Measurements from ENCODE around the gene ARRDC4.

The ARRDC4 gene

DNA sequence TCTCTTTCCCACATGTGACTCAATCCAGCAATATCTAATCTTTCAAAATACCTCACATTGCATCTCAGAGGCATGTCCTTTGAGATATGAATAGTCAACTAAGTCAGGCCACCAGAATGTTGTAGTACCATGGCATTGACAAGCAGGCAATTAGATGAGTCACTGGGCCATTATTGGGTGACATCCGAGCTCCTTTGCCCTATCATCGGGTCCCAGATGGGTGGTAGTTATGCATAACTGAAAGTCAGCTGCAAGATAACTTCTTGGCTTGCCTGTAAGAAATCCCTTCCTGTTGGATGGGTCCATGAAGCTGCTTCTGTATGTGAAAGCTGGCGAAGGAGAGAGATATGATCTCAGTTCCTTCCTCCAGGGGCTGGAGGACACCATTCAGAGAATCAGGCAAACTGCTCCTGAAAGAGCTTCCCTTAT lies 32.8 kb downstream of the ARRDC4 start:
- H3K4me3 ChIP-seq (ENCODE audit: low read depth, low read length), result no peak overlapping the region
- no peak for DNase-seq (ENCODE audit: low read depth)

DNA sequence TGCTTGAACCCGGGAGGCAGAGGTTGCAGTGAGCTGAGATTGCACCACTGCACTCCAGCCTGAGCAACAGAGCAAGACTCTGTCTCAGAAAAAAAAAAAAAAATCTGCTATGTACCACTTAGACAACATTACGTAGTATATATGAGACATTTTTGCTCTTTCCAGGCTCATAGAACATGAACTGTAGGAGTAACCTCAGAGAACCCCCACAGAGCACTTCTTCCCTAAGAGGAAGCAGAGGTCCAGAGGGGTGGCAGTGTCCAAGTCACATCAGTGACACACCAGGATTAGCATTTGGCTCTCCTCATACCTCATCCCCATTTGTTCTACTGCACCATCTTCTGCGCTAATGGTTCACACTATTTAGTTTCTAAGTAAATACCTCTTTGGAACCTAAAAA lies 33.7 kb downstream of the ARRDC4 start:
- no peak for DNase-seq (ENCODE audit: low read depth)
- H3K4me3 ChIP-seq (ENCODE audit: low read depth, low read length), result no peak overlapping the region

DNA sequence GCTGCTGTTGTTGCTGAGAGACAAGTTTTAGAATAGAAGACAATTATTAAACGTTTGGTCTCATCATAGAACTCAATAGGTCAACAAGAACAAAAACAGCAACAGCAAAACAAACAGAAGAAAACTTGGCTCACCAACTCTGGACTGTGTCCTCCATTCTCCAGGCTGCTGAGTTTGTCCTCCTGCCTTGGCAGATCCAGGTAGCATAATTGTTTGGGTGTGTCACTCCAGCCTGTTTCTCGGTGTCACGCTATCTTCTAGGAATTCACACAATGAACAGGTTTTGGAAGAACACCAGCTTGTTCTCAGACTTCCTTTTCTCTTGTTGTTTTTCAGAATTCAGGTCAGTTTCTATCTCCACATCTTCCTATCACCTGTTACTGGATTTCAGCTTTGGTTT lies 34.7 kb downstream of the ARRDC4 start:
- no peak for DNase-seq (ENCODE audit: low read depth)
- H3K4me3 ChIP-seq (ENCODE audit: low read depth, low read length), result no peak overlapping the region

DNA sequence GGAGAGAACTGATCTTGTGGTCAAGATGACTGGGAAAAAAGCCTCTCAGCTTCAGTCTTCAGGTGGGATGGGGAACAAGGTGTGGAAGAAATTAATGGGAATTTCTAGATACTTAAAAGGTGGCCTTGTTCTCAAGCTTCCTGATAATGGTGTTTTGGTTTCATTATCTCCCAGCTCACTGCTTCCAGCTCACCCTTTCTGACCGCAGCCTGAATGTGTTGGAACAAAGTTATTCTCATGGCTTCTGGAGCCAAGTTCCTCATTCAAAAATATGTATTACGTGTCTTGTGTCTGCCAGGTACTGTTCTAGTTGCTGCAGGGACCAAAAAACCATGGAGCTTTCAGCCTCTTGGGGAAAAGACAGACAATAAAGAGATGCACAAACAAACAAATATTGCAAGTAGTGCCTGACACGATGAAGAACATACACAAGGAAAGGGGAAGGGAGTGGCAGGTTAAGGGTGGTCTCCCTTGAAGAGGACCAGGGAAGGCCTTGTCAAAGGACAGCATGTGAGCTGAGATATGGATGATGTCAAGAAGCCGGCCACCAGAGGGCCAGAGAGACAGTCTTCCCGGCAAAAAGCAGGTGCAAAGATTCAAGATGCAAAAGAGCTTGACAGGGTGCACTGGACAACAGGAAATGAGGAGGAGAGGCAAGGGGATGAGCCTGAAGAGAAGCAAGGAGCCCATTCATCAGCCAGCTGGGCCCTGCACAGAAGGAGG lies 35.5 kb downstream of the ARRDC4 start:
- no peak for DNase-seq (ENCODE audit: low read depth)
- no peak overlapping the region for H3K4me3 ChIP-seq (ENCODE audit: low read depth, low read length)

DNA sequence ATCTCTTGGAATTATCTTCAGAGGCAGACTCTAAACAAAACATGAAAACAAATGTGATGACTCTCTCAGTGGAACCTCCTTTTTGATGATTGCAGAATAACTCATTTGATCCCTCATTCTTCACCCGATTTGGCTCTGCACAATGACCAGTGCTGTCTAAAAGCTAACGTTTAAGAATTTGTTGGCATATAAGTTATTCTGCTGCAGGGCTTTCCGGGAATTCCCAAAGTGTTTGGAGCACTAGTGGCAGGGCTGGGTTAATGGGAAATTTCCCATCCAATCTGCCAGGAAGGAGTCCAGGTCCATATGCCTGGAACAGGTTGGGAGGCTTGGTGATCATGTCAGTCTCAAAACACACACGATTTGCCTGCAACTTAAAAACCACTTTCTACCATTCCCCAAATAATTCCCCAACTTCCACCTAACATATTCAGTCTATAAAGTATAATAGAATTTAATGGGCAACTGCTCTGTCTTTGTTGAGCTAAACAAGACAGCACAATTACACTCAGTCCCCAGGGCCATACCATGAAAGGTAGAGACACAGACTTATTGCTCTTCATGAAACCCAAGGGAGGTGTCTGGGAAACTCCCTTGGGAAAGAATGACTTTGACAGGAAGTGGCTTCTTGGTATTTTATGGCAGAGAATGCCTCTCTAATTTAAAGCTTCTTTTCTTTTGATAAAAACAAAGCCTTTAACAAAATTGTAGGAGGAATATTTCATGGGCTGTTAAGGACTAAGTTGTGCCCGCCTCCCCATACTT lies 38.0 kb downstream of the ARRDC4 start:
- no peak for DNase-seq (ENCODE audit: low read depth)
- H3K4me3 ChIP-seq (ENCODE audit: low read depth, low read length), result no peak overlapping the region

DNA sequence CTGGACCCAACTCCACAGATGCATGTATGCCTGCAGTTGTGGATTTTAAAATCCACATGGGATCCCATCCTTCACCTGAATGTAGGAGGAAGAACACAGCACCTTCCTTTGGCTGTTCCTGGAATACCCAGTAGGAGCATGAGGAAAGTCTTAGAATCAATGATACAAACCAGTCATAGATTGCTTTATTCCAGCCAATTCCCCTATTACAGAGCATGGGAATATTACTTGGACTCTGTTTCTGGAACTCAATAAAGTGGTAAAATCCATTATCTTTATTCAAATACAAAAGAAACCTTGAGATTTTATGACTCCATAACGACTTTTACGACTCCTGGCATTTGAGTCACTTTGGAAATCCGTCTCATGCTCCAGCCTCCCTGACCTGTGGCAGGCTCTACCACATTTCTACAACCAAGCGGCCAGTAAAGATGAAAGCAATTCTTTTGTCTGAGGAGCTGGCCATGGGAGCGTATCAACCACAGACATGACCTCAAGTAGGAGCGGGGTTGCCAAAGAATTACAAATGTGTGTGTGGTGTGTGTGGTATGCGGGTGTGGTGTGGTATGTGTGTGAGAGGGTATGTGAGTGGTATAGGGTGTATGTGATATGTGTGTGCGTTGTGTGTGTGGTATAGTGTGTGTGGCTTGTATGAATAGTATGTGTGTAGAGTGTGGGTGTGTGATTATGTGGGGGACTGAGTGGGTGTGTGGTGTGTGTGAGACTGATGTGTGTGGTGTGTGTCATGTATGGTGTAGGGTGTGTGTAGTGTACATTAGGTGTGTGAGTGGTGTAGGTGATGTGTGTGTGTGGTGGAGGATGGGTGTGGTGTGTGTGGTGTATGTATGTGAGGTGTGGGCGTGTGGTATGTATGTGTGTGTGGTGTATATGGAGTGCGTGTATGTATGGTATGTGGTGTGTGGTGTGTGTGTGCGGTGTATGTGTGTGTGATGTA lies 40.0 kb downstream of the ARRDC4 start:
- H3K4me3 ChIP-seq (ENCODE audit: low read depth, low read length), result no peak overlapping the region
- no peak for DNase-seq (ENCODE audit: low read depth)

DNA sequence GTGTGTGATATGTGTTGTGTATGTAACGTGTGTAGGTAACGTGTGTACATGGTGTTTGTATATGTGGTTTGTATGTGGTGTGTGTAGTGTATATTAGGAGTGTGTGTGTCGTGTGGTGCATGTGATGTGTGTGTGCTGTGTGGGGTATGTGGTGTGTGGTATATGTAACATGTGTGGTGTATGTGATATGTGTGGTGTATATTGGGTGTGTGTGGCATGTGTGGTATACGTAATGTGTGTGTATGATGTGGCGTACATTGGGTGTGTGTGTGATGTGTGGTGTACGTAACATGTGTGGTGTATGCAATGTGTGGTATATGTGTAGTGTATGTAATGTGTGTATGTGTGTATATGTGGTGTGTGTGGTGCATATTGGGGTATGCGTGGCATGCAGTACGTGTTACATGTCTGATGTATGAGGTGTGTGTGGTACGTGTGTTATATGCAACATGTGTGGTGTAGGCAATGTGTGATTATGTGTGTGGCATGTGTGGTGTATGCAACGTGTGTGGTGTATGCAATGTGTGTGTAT lies 41.2 kb downstream of the ARRDC4 start:
- DNase-seq (ENCODE audit: low read depth), result no peak

DNA sequence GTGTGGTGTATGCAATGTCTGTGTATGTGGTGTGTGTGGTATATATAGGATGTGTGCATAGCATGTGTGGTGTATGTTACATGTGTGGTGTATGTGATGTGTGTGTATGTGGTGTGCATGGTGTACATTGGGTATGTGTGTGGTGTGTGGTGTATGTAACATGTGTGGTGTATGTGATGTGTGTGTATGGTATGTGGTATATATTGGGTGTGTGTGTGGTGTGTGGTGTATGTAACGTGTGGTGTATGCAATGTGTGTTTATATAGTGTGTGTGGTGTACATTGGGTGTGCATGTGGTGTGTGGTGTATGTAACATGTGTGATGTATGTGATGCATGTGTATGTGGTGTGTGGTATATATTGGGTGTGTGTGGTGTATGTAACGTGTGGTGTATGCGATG lies 41.9 kb downstream of the ARRDC4 start:
- H3K4me3 ChIP-seq (ENCODE audit: low read depth, low read length), result no peak overlapping the region
- DNase-seq (ENCODE audit: low read depth), result no peak

More for the DNA sequence above, 41.2 kb downstream of the ARRDC4 start:
- H3K4me3 ChIP-seq (ENCODE audit: low read depth, low read length), result no peak overlapping the region

DNA sequence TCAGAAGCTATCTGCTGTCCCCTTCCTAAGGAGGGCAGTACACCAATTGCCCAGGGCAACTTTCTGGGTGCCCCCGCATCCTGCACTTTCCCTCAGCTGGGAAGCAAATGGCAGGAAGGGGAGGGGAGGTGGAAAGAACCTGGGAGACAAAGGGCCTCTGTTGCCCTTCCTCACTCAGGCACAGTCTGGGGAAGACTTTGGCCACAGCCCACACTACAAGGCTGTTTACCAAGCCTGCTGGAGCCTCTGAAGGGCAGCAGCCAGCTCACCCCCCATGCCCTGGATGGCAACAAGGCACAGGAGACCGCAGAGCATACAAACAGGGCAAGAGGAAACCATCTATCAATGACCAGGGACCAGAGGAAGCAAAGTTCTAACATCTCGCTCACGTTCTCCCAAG lies 42.4 kb downstream of the ARRDC4 start:
- DNase-seq (ENCODE audit: low read depth), result no peak
- H3K4me3 ChIP-seq (ENCODE audit: low read depth, low read length), result no peak overlapping the region

DNA sequence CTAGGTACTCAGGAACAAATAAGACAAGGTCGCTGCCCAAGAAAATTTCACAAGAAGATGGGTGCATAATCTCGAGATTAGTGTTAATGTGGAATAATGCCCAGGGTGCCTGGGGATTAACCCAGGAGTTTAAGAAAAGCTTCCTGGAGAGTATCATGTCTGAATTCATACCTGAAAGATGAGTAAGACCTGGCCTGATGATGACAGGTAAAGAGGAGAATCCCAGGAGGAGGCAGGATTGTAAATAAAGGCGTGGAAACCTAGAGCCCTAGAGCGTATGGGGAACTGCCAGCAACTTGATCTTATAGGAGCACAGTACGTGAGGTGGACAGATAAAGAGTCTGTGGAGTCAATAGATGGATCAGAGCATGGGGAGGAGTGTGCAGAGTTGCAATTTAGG lies 43.0 kb downstream of the ARRDC4 start:
- DNase-seq (ENCODE audit: low read depth), result no peak
- no peak overlapping the region for H3K4me3 ChIP-seq (ENCODE audit: low read depth, low read length)

DNA sequence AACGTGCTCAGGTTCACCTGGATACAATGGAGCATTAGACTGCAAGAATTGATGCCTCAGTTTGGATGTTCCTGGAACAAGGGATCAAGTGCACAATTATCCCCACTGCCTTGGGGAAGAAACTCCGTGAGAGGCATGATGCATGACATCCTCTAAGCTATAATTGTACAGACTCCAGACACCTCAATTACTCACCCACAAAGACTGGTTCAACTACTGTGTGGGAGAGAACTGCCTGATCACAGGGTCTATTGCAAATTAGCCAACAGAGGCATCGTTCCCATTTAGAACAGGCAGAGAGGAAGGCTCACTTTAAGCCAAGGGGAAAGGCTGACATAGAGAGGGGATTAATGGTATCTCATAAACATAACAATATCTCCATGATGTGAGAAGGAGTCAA lies 43.5 kb downstream of the ARRDC4 start:
- no peak overlapping the region for H3K4me3 ChIP-seq (ENCODE audit: low read depth, low read length)
- no peak for DNase-seq (ENCODE audit: low read depth)

DNA sequence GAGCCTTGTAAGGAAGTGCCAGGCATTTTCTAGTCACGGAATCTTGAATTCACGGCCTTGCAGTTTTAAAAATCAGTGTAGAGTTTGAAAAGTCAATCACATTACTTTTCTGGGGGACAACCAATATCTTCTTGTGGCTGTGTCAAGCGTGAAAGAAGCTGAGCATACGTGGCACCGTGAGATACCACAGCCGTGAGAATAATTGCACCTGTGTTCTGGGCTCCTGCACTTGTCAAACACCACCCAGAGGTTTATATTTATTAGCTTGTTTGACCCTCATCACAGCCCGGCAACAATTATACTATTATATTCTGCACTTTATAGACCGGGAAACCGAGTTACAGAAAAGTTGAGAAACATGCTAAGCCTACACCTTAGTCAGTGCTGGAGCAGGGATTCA lies 45.2 kb downstream of the ARRDC4 start:
- DNase-seq (ENCODE audit: low read depth), result no peak
- no peak overlapping the region for H3K4me3 ChIP-seq (ENCODE audit: low read depth, low read length)

DNA sequence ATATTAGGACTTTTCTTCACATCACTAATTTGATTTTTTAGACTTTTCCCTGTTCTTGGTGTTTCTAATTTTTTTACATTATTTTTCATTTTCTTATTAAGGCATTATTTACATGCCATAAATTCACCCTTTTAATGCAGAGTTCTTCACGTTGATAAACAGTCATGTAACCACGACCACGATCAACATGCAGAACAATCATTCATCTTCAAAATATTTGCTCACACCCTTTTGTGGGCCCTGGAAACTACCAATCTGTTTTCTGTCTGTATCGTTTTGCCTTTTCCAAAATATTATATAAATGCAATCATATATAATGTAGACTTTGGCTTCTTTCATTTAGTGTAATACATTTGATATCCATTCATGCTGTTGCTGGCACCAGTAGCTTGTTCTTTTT lies 48.7 kb downstream of the ARRDC4 start:
- no peak for DNase-seq (ENCODE audit: low read depth)

DNA sequence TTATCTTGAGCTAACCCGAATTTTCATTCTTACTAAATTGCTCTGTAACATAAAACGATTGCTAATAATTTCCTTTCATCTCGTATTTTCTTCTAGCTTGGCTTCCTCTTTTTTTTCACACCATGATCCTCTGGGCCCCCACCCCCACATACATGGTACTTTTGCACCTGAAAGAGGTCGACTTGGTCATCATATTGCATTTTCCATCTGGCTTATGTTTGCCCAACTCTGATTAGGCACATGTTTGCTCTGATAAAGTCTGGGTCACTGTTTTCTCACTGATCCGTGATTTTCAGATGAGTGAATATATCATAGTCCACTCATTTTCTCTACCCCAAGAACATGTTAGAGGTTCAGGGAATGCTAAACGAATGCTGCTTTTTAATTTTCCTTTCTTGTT lies 49.5 kb downstream of the ARRDC4 start:
- DNase-seq (ENCODE audit: low read depth), result no peak
- no peak overlapping the region for H3K4me3 ChIP-seq (ENCODE audit: low read depth, low read length)

More for the DNA sequence above, 48.7 kb downstream of the ARRDC4 start:
- no peak overlapping the region for H3K4me3 ChIP-seq (ENCODE audit: low read depth, low read length)

DNA sequence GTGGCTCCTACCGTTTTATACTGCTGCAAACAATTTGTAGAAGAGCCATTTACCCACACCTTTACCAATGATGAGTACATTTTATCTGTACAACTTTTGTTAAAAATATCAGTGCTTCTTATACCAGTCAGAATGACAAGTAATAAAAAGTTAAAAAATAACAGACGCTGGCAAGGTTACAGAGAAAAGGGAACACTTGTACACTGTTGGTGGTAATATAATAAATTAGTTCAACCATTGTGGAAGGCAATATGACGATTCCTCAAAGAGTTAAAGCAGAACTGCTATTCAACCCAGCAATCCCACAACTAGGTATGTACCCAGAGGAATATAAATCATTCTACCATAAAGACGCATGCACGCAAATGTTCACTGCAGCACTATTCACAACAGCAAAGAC lies 51.9 kb downstream of the ARRDC4 start:
- no peak overlapping the region for H3K4me3 ChIP-seq (ENCODE audit: low read depth, low read length)
- no peak for DNase-seq (ENCODE audit: low read depth)

DNA sequence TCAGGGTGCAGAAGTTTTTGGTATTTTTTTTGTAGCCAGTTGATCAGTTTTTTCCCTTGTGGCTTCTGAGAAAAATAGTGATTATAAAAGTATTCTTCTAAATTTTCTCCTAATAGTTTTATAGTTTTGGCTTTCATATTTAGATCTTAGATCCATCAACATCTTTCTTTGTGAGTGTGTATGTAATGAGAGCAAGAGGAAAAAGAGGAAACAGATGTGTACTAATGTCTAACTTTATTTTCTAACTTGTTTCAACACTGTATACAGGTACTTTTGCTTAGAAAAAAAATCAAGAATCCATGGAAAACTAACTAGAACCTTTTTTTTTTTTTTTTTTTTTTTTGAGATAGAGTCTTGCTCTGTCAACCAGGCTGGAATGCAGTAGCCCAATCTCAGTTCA lies 53.1 kb downstream of the ARRDC4 start:
- DNase-seq (ENCODE audit: low read depth), result no peak

DNA sequence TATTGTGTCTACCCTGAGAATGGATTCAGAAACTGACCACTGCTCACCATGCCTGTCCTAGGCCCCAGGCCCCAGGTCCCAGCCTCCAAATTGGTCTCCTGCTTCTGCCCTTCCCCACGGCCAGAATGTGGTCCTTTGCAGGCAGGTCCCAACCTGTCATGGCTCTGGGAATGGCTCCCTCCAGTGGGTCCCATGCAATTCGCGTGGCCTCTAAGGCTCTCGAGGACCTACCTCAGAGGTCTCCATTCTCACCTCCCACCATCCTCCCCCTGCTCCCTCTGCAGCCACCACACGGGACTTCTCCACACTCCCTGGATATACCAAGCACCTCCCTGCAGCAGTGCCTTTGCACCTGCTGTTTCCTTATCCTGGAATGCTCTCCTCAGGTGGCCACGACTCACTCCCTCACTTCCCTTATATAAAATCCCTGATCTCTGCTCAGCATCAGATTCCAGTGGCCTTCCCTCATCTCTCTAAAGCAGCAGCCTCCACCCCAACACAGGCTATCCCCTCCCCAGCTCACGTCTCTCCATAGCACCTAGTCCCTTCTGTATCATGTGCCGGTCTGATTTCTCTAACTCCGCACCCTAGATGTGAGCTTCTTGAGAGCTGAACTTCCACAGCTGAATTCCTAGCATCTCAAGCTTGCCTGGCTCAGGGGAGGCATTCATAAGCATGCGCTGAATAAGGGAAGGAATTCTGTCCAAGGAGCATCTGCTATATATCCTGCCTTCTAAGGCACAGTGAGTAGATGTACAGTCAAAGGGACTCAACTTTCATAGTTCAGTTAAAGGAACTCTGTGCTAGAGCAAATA lies 56.9 kb downstream of the ARRDC4 start:
- no peak overlapping the region for H3K4me3 ChIP-seq (ENCODE audit: low read depth, low read length)

More for the DNA sequence above, 53.1 kb downstream of the ARRDC4 start:
- no peak overlapping the region for H3K4me3 ChIP-seq (ENCODE audit: low read depth, low read length)

DNA sequence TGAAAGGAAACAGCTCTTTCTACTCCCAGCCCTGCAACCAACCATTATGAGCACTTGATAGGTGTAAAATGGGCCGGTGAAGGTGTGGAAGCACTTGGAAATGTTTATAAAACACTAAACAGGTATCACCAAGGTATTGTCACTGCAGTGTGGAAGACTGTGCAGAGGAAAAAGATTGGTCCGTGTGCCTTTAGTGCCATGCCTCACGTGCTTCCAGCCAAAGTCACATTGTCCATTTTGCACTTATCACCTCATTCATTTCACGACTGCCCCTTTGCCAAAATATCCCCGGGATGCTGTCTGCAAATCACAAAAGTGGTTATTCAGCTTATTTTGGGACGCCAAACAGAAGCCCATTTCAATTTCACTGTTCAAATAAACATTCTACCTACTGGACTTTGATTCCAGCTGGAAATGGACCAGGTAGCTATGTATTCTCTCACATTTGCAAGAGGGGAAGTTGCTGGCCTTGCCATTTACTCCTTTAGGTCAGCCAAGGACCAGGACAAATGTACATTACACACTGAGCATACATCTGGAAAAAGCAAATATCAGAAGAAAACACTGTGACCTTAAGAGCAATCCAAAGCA lies 58.4 kb downstream of the ARRDC4 start:
- DNase-seq (ENCODE audit: low read depth), result no peak
- no peak overlapping the region for H3K4me3 ChIP-seq (ENCODE audit: low read depth, low read length)

More for the DNA sequence above, 56.9 kb downstream of the ARRDC4 start:
- DNase-seq (ENCODE audit: low read depth), result no peak
